Breast epithelium (tissue), 3 donors: Measurements from ENCODE around the gene PIK3R1.

ENCODE experiments used
- POLR2A ChIP-seq: fragments of 450-650 bp; IDR thresholded peaks from one replicate; pipeline ENCODE4 v1.6.1; 2016; ENCODE audit warnings: antibody characterized with exemption, mild to moderate bottlenecking, moderate library complexity
- POLR2AphosphoS5 ChIP-seq, 3 donors: sonication (generic); formaldehyde crosslinking; IDR thresholded peaks; one replicate each; pipeline ENCODE4 v1.6.1; 2017; ENCODE audit warnings: antibody characterized with exemption in 3 of 3
- TF ChIP-seq, protein P1 (sequence below), 3 donors: fragments of 450-650 bp; IDR thresholded peaks; one replicate each; pipeline ENCODE4 v1.5.1; 2016 to 2017; ENCODE audit warnings: antibody characterized with exemption in 3 of 3, mild to moderate bottlenecking in 3 of 3, moderate library complexity in 3 of 3

DNA sequence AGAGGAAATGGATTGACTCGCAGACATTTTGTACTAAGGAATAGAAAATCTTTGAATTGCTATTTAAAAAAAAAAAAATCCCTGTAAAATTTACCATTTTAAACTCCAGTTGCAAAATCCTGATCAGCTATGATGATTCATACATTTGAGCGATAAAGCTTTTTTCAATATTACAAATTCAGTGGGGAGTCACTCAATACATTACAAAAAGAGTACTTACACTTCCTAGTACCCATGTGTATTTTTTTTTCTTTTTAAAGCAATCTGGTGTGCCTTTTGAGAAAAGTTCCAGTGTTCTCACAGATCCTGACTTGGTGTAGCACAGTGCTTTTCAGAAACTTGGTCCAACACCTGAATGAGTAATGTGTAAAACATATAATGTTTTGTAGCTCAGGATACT, 54.3 kb downstream of the PIK3R1 start:
- TF ChIP-seq, protein P1, sequence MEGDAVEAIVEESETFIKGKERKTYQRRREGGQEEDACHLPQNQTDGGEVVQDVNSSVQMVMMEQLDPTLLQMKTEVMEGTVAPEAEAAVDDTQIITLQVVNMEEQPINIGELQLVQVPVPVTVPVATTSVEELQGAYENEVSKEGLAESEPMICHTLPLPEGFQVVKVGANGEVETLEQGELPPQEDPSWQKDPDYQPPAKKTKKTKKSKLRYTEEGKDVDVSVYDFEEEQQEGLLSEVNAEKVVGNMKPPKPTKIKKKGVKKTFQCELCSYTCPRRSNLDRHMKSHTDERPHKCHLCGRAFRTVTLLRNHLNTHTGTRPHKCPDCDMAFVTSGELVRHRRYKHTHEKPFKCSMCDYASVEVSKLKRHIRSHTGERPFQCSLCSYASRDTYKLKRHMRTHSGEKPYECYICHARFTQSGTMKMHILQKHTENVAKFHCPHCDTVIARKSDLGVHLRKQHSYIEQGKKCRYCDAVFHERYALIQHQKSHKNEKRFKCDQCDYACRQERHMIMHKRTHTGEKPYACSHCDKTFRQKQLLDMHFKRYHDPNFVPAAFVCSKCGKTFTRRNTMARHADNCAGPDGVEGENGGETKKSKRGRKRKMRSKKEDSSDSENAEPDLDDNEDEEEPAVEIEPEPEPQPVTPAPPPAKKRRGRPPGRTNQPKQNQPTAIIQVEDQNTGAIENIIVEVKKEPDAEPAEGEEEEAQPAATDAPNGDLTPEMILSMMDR (IDR thresholded peaks at IDR 0.05), result no peak
- TF ChIP-seq POLR2A, result no peak
- TF ChIP-seq POLR2AphosphoS5 (IDR thresholded peaks at IDR 0.05), result no peak
